HCT116 (cell line): Measurements from ENCODE around the gene CETN2. TPM values are rescaled to one million over a fixed set of nuclear protein-coding genes. Genes with fewer than 3 reads are reported as not detected.

Experiments
- ATAC-seq: fragments of 200-7000 bp; cut with Tn5 transposase; 2 replicates; pipeline ENCODE4 v1.9.1; 2020; ENCODE audit warnings: mild to moderate bottlenecking, moderate library complexity
- BruUV-seq: library from RNA; stranded (reverse); fragments of 400-500 nt; replicated peaks from 2 replicates; lab custom pipeline; 2021; lab: Mats Ljungman, UMichigan
- CTCF ChIA-PET: fragments of 300-600 bp; sonication (Branson Sonifier 250); formaldehyde crosslinking; loops from one replicate; lab custom pipeline; 2021; ENCODE audit warnings: antibody characterized with exemption; lab: Charles Lee
- POLR2A ChIA-PET: fragments of 300-600, 350-600 bp; sonication (Branson Sonifier 250); formaldehyde crosslinking; loops from one replicate; lab custom pipeline; 2021; ENCODE audit warnings: antibody characterized with exemption; lab: Charles Lee
- RAD21 ChIA-PET, 2 experiments: fragments of 300-600 bp; sonication (Branson Sonifier 250); formaldehyde crosslinking; loops; one replicate each; lab custom pipeline; 2023; ENCODE audit warnings: low total read pairs in 2 of 2; ENCODE audit not compliant: uncharacterized antibody in 2 of 2, unreplicated experiment in 2 of 2, low non-redundant PET in 1 of 2; lab: Charles Lee
- DNase-seq: peaks from one replicate; pipeline ENCODE4 v3.0.0-alpha.2; 2010; ENCODE audit warnings: low read depth, low spot score
- H2AFZ ChIP-seq: fragments of 200-600 bp; shearing (Covaris generic), sonication (generic); 2 replicates; pipeline ENCODE4 v1.6.1; 2017; ENCODE audit warnings: low read depth, mixed run types, mixed read lengths, antibody characterized with exemption, low read length; ENCODE audit not compliant: poor library complexity, severe bottlenecking
- H3K27ac ChIP-seq: 2 replicates; pipeline ENCODE4 v1.5.1; 2012; ENCODE audit warnings: low read depth, low read length
- H3K27me3 ChIP-seq: fragments of 200-600 bp; sonication (generic); 2 replicates; pipeline ENCODE4 v1.6.1; 2016; ENCODE audit warnings: mixed run types, low read length, mixed read lengths; ENCODE audit not compliant: insufficient read depth
- H3K36me3 ChIP-seq, 2 experiments: fragments of 200-500 bp in 1 of 2; fragments of 200-600 bp in 1 of 2; sonication (Bioruptor generic) in 1 of 2; sonication (generic) in 1 of 2; 2 replicates each; pipeline versions ENCODE4 v1.5.1 to v1.6.1; 2014 to 2016; ENCODE audit warnings: low read length in 2 of 2, inconsistent platforms in 1 of 2, mixed read lengths in 1 of 2, mixed run types in 1 of 2; ENCODE audit not compliant: insufficient read depth in 2 of 2, control insufficient read depth in 1 of 2
- H3K4me1 ChIP-seq, 2 experiments: fragments of 200-600 bp in 1 of 2; sonication (generic) in 1 of 2; 2 replicates each; pipeline versions ENCODE4 v1.5.1 to v1.6.1; 2012 to 2017; ENCODE audit warnings: low read length in 2 of 2, inconsistent platforms in 1 of 2, mild to moderate bottlenecking in 1 of 2, mixed read lengths in 1 of 2, mixed run types in 1 of 2, moderate library complexity in 1 of 2; ENCODE audit not compliant: insufficient read depth in 2 of 2, control insufficient read depth in 1 of 2
- H3K4me2 ChIP-seq: fragments of 200-600 bp; sonication (generic); 2 replicates; pipeline ENCODE4 v1.6.1; 2017; ENCODE audit warnings: mixed run types, low read length, mixed read lengths
- H3K4me3 ChIP-seq, 2 experiments: fragments of 200-600 bp in 1 of 2; sonication (generic) in 1 of 2; replicated peaks in 1 of 2; 2 replicates each; pipeline ENCODE4 v1.5.1; 2011 to 2016; ENCODE audit warnings: low read length in 2 of 2, control low read depth in 1 of 2, low read depth in 1 of 2, mild to moderate bottlenecking in 1 of 2, mixed read lengths in 1 of 2, mixed run types in 1 of 2
- H3K79me2 ChIP-seq: fragments of 200-600 bp; sonication (generic); 2 replicates; pipeline ENCODE4 v1.6.1; 2017; ENCODE audit warnings: mild to moderate bottlenecking, mixed run types, low read length, moderate library complexity, mixed read lengths; ENCODE audit not compliant: insufficient read depth
- H3K9ac ChIP-seq: fragments of 200-600 bp; sonication (generic); 2 replicates; pipeline ENCODE4 v1.6.1; 2016; ENCODE audit warnings: low read length, mixed read lengths
- H3K9me2 ChIP-seq: fragments of 200-600 bp; sonication (generic), shearing (Covaris generic); 2 replicates; pipeline ENCODE4 v1.6.1; 2017; ENCODE audit warnings: mixed run types, mild to moderate bottlenecking, moderate library complexity; ENCODE audit not compliant: insufficient read depth
- H3K9me3 ChIP-seq, 2 experiments: fragments of 200-500 bp in 1 of 2; fragments of 200-600 bp in 1 of 2; sonication (Bioruptor generic) in 1 of 2; sonication (generic) in 1 of 2; 2 replicates each; pipeline ENCODE4 v1.6.1; 2014 to 2017; ENCODE audit warnings: low read length in 2 of 2, mixed read lengths in 2 of 2, inconsistent platforms in 1 of 2, low read depth in 1 of 2, mild to moderate bottlenecking in 1 of 2, mixed run types in 1 of 2, moderate library complexity in 1 of 2; ENCODE audit not compliant: control insufficient read depth in 1 of 2, insufficient read depth in 1 of 2
- H4K20me1 ChIP-seq: fragments of 200-600 bp; sonication (generic), shearing (Covaris generic); 2 replicates; pipeline ENCODE4 v1.6.1; 2017; ENCODE audit warnings: mixed run types, mild to moderate bottlenecking, moderate library complexity; ENCODE audit not compliant: insufficient read depth
- CBX3 ChIP-seq: IDR thresholded peaks from 2 replicates; pipeline ENCODE4 v1.6.1; 2012; ENCODE audit warnings: low read depth
- EZH2 ChIP-seq: fragments of 200-600 bp; sonication (generic); IDR thresholded peaks from 2 replicates; pipeline ENCODE4 v1.6.1; 2017; ENCODE audit warnings: antibody characterized with exemption, mixed run types
- EZH2phosphoT487 ChIP-seq: fragments of 200-600 bp; IDR thresholded peaks from 2 replicates; pipeline ENCODE4 v1.6.1; 2018; ENCODE audit warnings: antibody characterized with exemption, borderline replicate concordance
- FOSL1 ChIP-seq: IDR thresholded peaks from 2 replicates; pipeline ENCODE4 v1.6.1; 2012; ENCODE audit warnings: low read depth
- POLR2A ChIP-seq: IDR thresholded peaks from 2 replicates; pipeline ENCODE4 v1.7.0; 2011; ENCODE audit warnings: borderline replicate concordance; ENCODE audit not compliant: insufficient read depth, insufficient read length; ENCODE audit errors: extremely low read depth
- POLR2AphosphoS5 ChIP-seq: IDR thresholded peaks from 2 replicates; pipeline ENCODE4 v1.6.1; 2011; ENCODE audit warnings: mild to moderate bottlenecking, low read depth, low read length, moderate library complexity
- RAD21 ChIP-seq: IDR thresholded peaks from 2 replicates; pipeline ENCODE4 v1.6.1; 2012; ENCODE audit warnings: low read depth, mild to moderate bottlenecking
- SIN3A ChIP-seq: IDR thresholded peaks from 2 replicates; pipeline ENCODE4 v1.6.1; 2012; ENCODE audit warnings: low read depth
- SP1 ChIP-seq: IDR thresholded peaks from 2 replicates; pipeline ENCODE4 v1.6.1; 2012; ENCODE audit warnings: low read depth
- YY1 ChIP-seq: IDR thresholded peaks from 2 replicates; pipeline ENCODE4 v1.6.1; 2011; ENCODE audit warnings: low read length, low read depth, moderate library complexity, mild to moderate bottlenecking; ENCODE audit not compliant: insufficient replicate concordance; ENCODE audit errors: extremely low read depth
- ZNF274 ChIP-seq: fragments of 200-500 bp; sonication (Bioruptor generic); IDR thresholded peaks from 2 replicates; pipeline ENCODE4 v1.6.1; 2014; ENCODE audit warnings: mild to moderate bottlenecking, low read depth, low read length, inconsistent platforms
- intact Hi-C: fragments of 100-400 bp; cut with micrococcal nuclease; formaldehyde crosslinking; loops from 2 replicates; pipeline ENCODE4 v1.10.0; 2022
- total RNA-seq: library from RNA; stranded (reverse); gene quantifications from one replicate; pipeline ENCODE4 v1.2.1, GENCODE V29; 2021; ENCODE audit not compliant: unreplicated experiment
- TF ChIP-seq, protein P1 (sequence below): IDR thresholded peaks from 2 replicates; pipeline ENCODE4 v1.6.1; 2012
- TF ChIP-seq, protein P2 (sequence below), 3 experiments: fragments of 200-600 bp in 1 of 3; sonication (generic) in 1 of 3; IDR thresholded peaks in 2 of 3; conservative IDR thresholded peaks in 1 of 3; 2 replicates each; pipeline ENCODE4 v1.5.1; 2012 to 2017; ENCODE audit warnings: low read depth in 2 of 3, low read length in 2 of 3, antibody characterized with exemption in 1 of 3, borderline replicate concordance in 1 of 3, control low read depth in 1 of 3, mild to moderate bottlenecking in 1 of 3, mixed read lengths in 1 of 3, mixed run types in 1 of 3, moderate library complexity in 1 of 3; ENCODE audit not compliant: insufficient read depth in 1 of 3
- TF ChIP-seq, protein P3 (sequence below): IDR thresholded peaks from 2 replicates; pipeline ENCODE4 v1.6.1; 2012; ENCODE audit warnings: low read depth

CETN2 gene
- total RNA-seq, 1 experiment from 2014 or later = 20.9 TPM

DNA sequence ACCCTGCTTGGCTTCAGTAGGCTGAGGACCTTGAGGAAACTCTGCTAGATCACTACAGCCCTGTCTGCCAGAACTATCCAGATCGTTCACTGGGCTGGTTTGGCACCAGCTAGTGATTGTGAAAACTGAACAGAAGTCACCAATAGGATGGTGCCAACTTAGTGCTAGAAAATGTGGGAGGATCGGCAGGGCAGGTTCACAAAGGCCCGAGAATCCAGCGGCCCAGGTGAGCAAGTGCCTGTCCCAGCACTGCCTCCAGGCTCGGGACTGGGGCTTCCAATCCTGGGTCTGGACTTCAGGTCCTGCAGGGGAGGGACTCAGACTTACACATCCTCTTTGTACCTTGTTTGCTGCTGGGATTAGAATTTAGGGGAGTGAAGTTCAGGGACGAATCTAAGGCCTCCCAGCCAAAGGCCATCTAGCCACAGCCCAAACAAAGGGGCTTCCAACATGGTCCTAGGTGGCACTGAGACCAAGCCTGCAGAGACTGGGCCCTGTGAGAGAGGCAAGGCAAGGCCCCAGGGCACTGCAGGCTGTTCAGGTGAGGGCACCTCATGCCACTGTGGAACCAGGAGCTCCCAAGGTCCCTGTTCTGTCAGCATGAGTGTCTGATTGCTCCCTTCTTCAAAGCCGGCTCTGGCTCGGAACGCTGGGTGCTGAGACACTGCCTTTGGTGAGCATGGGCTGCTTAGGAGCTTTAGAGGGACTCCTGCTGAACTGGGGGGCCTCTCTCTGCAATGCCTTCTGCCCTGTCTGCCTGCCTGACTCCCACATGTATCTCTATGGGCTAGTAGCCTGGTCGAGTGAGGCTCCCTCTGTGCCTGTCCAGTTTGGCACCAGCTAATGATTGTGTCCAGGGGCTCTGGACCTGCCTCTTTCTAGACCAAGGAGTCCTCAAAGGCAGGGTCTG, 46.6 kb upstream of the CETN2 start:
- ChIA-PET RAD21 (no interaction called here), CTCF (interaction anchor here (0.6 kb wide), 1 partner anchor 8 kb away, joined by 3 read pairs; no protein-coding TSS in a partner anchor), POLR2A (no interaction called here)
- Histone ChIP-seq H3K79me2 (no peaks in the 10 kb centered on the region), H2AFZ (no peak overlapping the region), H3K9me3 (no peaks in the 10 kb centered on the region), H3K27ac (no peak overlapping the region), H3K27me3 (no peaks in the 10 kb centered on the region), H3K9me2 (no peaks in the 10 kb centered on the region), H4K20me1 (no peaks in the 10 kb centered on the region), H3K9ac (no peak overlapping the region), H3K4me2 (no peak overlapping the region), H3K36me3 (no peaks in the 10 kb centered on the region), H3K4me3 (no peak overlapping the region), H3K4me1 (no peaks in the 10 kb centered on the region)
- no peak for ATAC-seq
- TF ChIP-seq, protein P1, sequence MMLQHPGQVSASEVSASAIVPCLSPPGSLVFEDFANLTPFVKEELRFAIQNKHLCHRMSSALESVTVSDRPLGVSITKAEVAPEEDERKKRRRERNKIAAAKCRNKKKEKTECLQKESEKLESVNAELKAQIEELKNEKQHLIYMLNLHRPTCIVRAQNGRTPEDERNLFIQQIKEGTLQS = no peak
- TF ChIP-seq EZH2 = no peak
- TF ChIP-seq, protein P2, sequence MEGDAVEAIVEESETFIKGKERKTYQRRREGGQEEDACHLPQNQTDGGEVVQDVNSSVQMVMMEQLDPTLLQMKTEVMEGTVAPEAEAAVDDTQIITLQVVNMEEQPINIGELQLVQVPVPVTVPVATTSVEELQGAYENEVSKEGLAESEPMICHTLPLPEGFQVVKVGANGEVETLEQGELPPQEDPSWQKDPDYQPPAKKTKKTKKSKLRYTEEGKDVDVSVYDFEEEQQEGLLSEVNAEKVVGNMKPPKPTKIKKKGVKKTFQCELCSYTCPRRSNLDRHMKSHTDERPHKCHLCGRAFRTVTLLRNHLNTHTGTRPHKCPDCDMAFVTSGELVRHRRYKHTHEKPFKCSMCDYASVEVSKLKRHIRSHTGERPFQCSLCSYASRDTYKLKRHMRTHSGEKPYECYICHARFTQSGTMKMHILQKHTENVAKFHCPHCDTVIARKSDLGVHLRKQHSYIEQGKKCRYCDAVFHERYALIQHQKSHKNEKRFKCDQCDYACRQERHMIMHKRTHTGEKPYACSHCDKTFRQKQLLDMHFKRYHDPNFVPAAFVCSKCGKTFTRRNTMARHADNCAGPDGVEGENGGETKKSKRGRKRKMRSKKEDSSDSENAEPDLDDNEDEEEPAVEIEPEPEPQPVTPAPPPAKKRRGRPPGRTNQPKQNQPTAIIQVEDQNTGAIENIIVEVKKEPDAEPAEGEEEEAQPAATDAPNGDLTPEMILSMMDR (IDR thresholded peaks at IDR 0.05 in 2 of 3, conservative IDR thresholded peaks at IDR 0.05 in 1 of 3; ENCODE audit: borderline replicate concordance in 1 of 3, insufficient read depth in 1 of 3, low read depth in 2 of 3, low read length in 2 of 3) = no peak
- TF ChIP-seq ZNF274 = no peak
- TF ChIP-seq, protein P3, sequence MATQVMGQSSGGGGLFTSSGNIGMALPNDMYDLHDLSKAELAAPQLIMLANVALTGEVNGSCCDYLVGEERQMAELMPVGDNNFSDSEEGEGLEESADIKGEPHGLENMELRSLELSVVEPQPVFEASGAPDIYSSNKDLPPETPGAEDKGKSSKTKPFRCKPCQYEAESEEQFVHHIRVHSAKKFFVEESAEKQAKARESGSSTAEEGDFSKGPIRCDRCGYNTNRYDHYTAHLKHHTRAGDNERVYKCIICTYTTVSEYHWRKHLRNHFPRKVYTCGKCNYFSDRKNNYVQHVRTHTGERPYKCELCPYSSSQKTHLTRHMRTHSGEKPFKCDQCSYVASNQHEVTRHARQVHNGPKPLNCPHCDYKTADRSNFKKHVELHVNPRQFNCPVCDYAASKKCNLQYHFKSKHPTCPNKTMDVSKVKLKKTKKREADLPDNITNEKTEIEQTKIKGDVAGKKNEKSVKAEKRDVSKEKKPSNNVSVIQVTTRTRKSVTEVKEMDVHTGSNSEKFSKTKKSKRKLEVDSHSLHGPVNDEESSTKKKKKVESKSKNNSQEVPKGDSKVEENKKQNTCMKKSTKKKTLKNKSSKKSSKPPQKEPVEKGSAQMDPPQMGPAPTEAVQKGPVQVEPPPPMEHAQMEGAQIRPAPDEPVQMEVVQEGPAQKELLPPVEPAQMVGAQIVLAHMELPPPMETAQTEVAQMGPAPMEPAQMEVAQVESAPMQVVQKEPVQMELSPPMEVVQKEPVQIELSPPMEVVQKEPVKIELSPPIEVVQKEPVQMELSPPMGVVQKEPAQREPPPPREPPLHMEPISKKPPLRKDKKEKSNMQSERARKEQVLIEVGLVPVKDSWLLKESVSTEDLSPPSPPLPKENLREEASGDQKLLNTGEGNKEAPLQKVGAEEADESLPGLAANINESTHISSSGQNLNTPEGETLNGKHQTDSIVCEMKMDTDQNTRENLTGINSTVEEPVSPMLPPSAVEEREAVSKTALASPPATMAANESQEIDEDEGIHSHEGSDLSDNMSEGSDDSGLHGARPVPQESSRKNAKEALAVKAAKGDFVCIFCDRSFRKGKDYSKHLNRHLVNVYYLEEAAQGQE = no peak
- TF ChIP-seq FOSL1 = no peak
- TF ChIP-seq SIN3A = no peak
- TF ChIP-seq POLR2A = no peak
- no peak for TF ChIP-seq RAD21
- no peak for TF ChIP-seq EZH2phosphoT487
- TF ChIP-seq CBX3 = no peak
- TF ChIP-seq SP1 = no peak
- TF ChIP-seq POLR2AphosphoS5 = no peak
- no peak for TF ChIP-seq YY1
- intact Hi-C loops = no loop called here
- BruUV-seq = no TSS peak
- no peak for DNase-seq
